OCI-LY1 (cell line): ENCODE results near the gene HMG20B.

Experiments
- CTCF ChIP-seq: fragments of 200-600 bp; sonication (generic), shearing (Covaris generic); IDR thresholded peaks from 2 replicates; pipeline ENCODE4 v1.5.1; 2017; ENCODE audit warnings: mild to moderate bottlenecking, antibody characterized with exemption, low read length, moderate library complexity, mixed read lengths
- EZH2 ChIP-seq: fragments of 200-600 bp; sonication (generic), shearing (Covaris generic); IDR thresholded peaks from 2 replicates; pipeline ENCODE4 v1.8.0; 2017; ENCODE audit warnings: borderline replicate concordance, mixed run types, mild to moderate bottlenecking, antibody characterized with exemption, low read length, moderate library complexity, mixed read lengths

GRCh38 chr19:3627351-3627723 lies 54.6 kb downstream of the HMG20B start:
- no peak for TF ChIP-seq CTCF
- TF ChIP-seq EZH2 = no peak
